GM19468 (cell line): ENCODE results near the gene DLGAP4.

Experiments used
- ATAC-seq: cut with Tn5 transposase; IDR thresholded peaks from one replicate; pipeline ENCODE4 v1.9.1; 2021; ENCODE audit warnings: mild to moderate bottlenecking, moderate library complexity, moderate number of reproducible peaks; ENCODE audit not compliant: unreplicated experiment; ENCODE audit errors: extremely low read depth

The DLGAP4 gene

GRCh38 chr20:36399147-36399968 lies 93.2 kb downstream of the DLGAP4 start:
- ATAC-seq = no peak

GRCh38 chr20:36399969-36400545 lies 93.9 kb downstream of the DLGAP4 start:
- ATAC-seq = no peak

GRCh38 chr20:36400909-36401735 lies 95.0 kb downstream of the DLGAP4 start:
- ATAC-seq = no peak

- ATAC-seq = no peak
Observed at GRCh38 chr20:36402708-36403107, 96.6 kb downstream of the DLGAP4 start.

GRCh38 chr20:36404435-36404978 lies 98.4 kb downstream of the DLGAP4 start:
- no peak for ATAC-seq

GRCh38 chr20:36405255-36405654 lies 99.1 kb downstream of the DLGAP4 start:
- ATAC-seq = no peak

GRCh38 chr20:36407199-36407733 lies 101.1 kb downstream of the DLGAP4 start:
- ATAC-seq = no peak

- no peak for ATAC-seq
Observed at GRCh38 chr20:36408219-36408618, 102.1 kb downstream of the DLGAP4 start.

GRCh38 chr20:36411861-36412454 lies 105.8 kb downstream of the DLGAP4 start:
- ATAC-seq = no peak

GRCh38 chr20:36415475-36416002 lies 109.4 kb downstream of the DLGAP4 start:
- ATAC-seq = no peak

- no peak for ATAC-seq
Observed at GRCh38 chr20:36418711-36419110, 112.6 kb downstream of the DLGAP4 start.

- ATAC-seq = no peak
Observed at GRCh38 chr20:36421641-36422040, 115.5 kb downstream of the DLGAP4 start.

GRCh38 chr20:36424314-36424713 lies 118.2 kb downstream of the DLGAP4 start:
- no peak for ATAC-seq

- no peak for ATAC-seq
Observed at GRCh38 chr20:36425166-36425565, 119.0 kb downstream of the DLGAP4 start.

GRCh38 chr20:36431604-36432003 lies 125.5 kb downstream of the DLGAP4 start:
- no peak for ATAC-seq

- ATAC-seq = no peak
Observed at GRCh38 chr20:36432096-36432495, 126.0 kb downstream of the DLGAP4 start.

GRCh38 chr20:36434383-36434782 lies 128.2 kb downstream of the DLGAP4 start:
- no peak for ATAC-seq

- no peak for ATAC-seq
Observed at GRCh38 chr20:36435124-36435523, 129.0 kb downstream of the DLGAP4 start.

GRCh38 chr20:36435592-36436541 lies 129.7 kb downstream of the DLGAP4 start:
- no peak for ATAC-seq
